Sigmoid colon (tissue), 7 donors: Measurements from ENCODE around the gene MYO19. TPM values are rescaled to one million over a fixed set of nuclear protein-coding genes. Genes with fewer than 3 reads are reported as not detected.
"Not testable (repeated sequence)": the region's sequence is repeated elsewhere in the genome, so short reads cannot be mapped to it uniquely, and the experiment has no call there.

Experiments used
- DNase-seq: peaks from one replicate; pipeline ENCODE4 v3.0.0-alpha.2; 2019
- H3K27ac ChIP-seq, 4 donors: fragments of 200-600 bp; sonication (generic); one replicate each; pipeline ENCODE4 v1.5.1; 2016 to 2019; ENCODE audit warnings: mild to moderate bottlenecking in 1 of 4
- H3K27me3 ChIP-seq, 3 donors: fragments of 200-600 bp; sonication (generic); one replicate each; pipeline ENCODE4 v1.5.1; 2019; ENCODE audit warnings: mild to moderate bottlenecking in 1 of 3
- H3K36me3 ChIP-seq, 4 donors: fragments of 200-600 bp; sonication (generic); one replicate each; pipeline ENCODE4 v1.5.1; 2016 to 2019
- H3K4me1 ChIP-seq, 4 donors: fragments of 200-600 bp; sonication (generic); one replicate each; pipeline ENCODE4 v1.5.1; 2017 to 2019
- H3K4me3 ChIP-seq, 4 donors: fragments of 200-600 bp; sonication (generic); one replicate each; pipeline ENCODE4 v1.5.1; 2017 to 2019; ENCODE audit warnings: mild to moderate bottlenecking in 2 of 4, moderate library complexity in 1 of 4
- H3K9me3 ChIP-seq, 4 donors: fragments of 200-600 bp in 3 of 4; sonication (generic) in 3 of 4; one replicate each; pipeline versions ENCODE4 v1.5.1 to v1.6.1; 2013 to 2019
- CTCF ChIP-seq, 4 experiments: fragments of 450-650 bp in 3 of 4; fragments of 200-600 bp in 1 of 4; IDR thresholded peaks; one replicate each; pipeline ENCODE4 v1.5.1; 2016 to 2019; ENCODE audit warnings: antibody characterized with exemption in 4 of 4, mild to moderate bottlenecking in 3 of 4, moderate library complexity in 2 of 4
- EP300 ChIP-seq, 4 donors: sonication (generic); formaldehyde crosslinking; IDR thresholded peaks; one replicate each; pipeline ENCODE4 v1.6.1; 2017; ENCODE audit warnings: antibody characterized with exemption in 4 of 4
- POLR2A ChIP-seq, 2 donors: fragments of 450-650 bp; IDR thresholded peaks; one replicate each; pipeline ENCODE4 v1.6.1; 2016; ENCODE audit warnings: antibody characterized with exemption in 2 of 2, mild to moderate bottlenecking in 2 of 2, moderate library complexity in 2 of 2
- POLR2AphosphoS5 ChIP-seq, 4 donors: sonication (generic); formaldehyde crosslinking; IDR thresholded peaks; one replicate each; pipeline ENCODE4 v1.6.1; 2017; ENCODE audit warnings: antibody characterized with exemption in 4 of 4
- WGBS, 2 donors: extraction: QIAGEN DNeasy Blood & Tissue Kit; methylation state at CpG; one replicate each; pipeline ENCODE4 v1.1.7; 2013; 5-methylcytosine and 5-hydroxymethylcytosine counted together
- intact Hi-C: fragments of 100-400 bp; cut with DNase I; formaldehyde crosslinking; loops from one replicate; pipeline ENCODE4 v1.15.1; 2023
- polyA plus RNA-seq, 3 donors: library from polyadenylated mRNA; stranded (reverse); fragments of 200-250 nt; gene quantifications; one replicate each; pipeline ENCODE4 v1.2.3, GENCODE V29; 2013
- small RNA-seq, 3 donors: library from RNA; depleted of rRNA; stranded (forward); fragments of <200 nt; gene quantifications; one replicate each; pipeline ENCODE3, GENCODE V24; 2016
- total RNA-seq, 4 donors: library from RNA; depleted of rRNA; stranded (reverse); fragments of >200 nt; gene quantifications; one replicate each; pipeline ENCODE4 v1.1.0, GENCODE V29; 2016
- donor health status: healthy with polysubstance abuse.
- donor health status: Bipolar disorder and iron deficiency.
- donor health status: healthy.

The MYO19 gene
- total and polyA plus RNA-seq, 7 donors = 19.2 to 67.2 (median 57.8) TPM

GRCh38 chr17:36459045-36459444 is 75.6 kb downstream of the MYO19 start:
- H3K36me3 ChIP-seq = no peaks in the 10 kb centered on the region
- no peak overlapping the region for H3K4me3 ChIP-seq
- H3K27me3 ChIP-seq = peaks cover 4 to 25% (median 7%) of the 10 kb centered on the region in 3 donors
- intact Hi-C loops = no loop called here
- DNase-seq = no peak
- no peak overlapping the region for H3K27ac ChIP-seq
- TF ChIP-seq POLR2AphosphoS5 (IDR thresholded peaks at IDR 0.05) = no peak
- TF ChIP-seq POLR2A (IDR thresholded peaks at IDR 0.05) = no peak
- TF ChIP-seq EP300 (IDR thresholded peaks at IDR 0.05) = no peak
- TF ChIP-seq CTCF (IDR thresholded peaks at IDR 0.05) = no peak
- H3K9me3 ChIP-seq = no peaks in the 10 kb centered on the region
- WGBS, 2 donors = 89 to 94% methylated on average over 5 of the region's 5 CpGs
- H3K4me1 ChIP-seq = peaks cover 0 to 4% (median 0%) of the 10 kb centered on the region in 4 donors

- H3K4me3 ChIP-seq, DNase-seq, H3K9me3 ChIP-seq, intact Hi-C loops, H3K4me1 ChIP-seq, H3K27ac ChIP-seq, H3K36me3 ChIP-seq: not testable (repeated sequence)
- 90 to 93% methylated on average over 9 of the region's 9 CpGs for WGBS, 2 donors
- H3K27me3 ChIP-seq = peaks cover 0 to 13% (median 0%) of the 10 kb centered on the region in 3 donors
Observed at GRCh38 chr17:36457701-36458100, 77.0 kb downstream of the MYO19 start.

DNA sequence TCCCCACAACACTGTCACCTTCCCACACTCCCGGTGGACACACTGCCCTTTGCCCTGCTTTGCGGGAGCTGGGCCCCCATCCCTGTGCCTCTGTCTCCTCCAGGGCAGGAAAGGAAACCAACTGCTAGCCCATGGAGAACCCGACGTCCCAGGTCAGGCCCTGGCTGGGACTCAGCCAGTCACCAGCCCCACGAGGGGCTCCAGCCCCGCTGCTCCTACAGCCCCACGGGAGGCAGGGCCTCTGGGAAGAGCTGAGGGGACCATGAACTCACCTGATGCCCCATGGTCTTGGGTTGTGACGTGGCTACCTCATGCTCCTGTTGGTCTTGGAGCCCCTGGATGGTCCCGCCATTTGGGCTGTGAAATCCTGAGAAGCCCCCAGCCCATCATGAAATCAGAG is 81.8 kb downstream of the MYO19 start:
- DNase-seq, H3K27ac ChIP-seq, H3K9me3 ChIP-seq, H3K36me3 ChIP-seq, H3K4me1 ChIP-seq, intact Hi-C loops, H3K4me3 ChIP-seq, H3K27me3 ChIP-seq: not testable (repeated sequence)
- 65 to 75% methylated on average over 8 to 9 of the region's 9 CpGs for WGBS, 2 donors

GRCh38 chr17:36449997-36450396 is 84.7 kb downstream of the MYO19 start:
- 24 to 63% methylated on average over 9 to 11 of the region's 15 CpGs for WGBS, 2 donors
- DNase-seq, intact Hi-C loops, H3K27me3 ChIP-seq, H3K9me3 ChIP-seq, H3K36me3 ChIP-seq, H3K4me1 ChIP-seq, H3K4me3 ChIP-seq, H3K27ac ChIP-seq: not testable (repeated sequence)

Small RNAs within 50 kb of the gene (small RNA-seq; reads per million reads assigned to genes)
- gene RNA5SP439 = 0 reads per million in 3 donors

Other genes starting within 250 kb of the MYO19 start
- gene TBC1D3G, start 211.0 kb downstream of the MYO19 start, total RNA-seq = 1 to 10 TPM in 1 of 4 donors, not detected in 3; 1.4 TPM
- gene TBC1D3G, start 211.0 kb downstream of the MYO19 start, polyA plus RNA-seq = under 1 TPM in 1 of 3 donors, not detected in 2; 0.46 TPM
- gene TBC1D3H, start 146.4 kb downstream of the MYO19 start, total RNA-seq = not detected
- under 1 TPM in 1 of 3 donors, not detected in 2; 0.46 TPM for gene TBC1D3H, start 146.4 kb downstream of the MYO19 start, polyA plus RNA-seq
- 10 to 100 TPM; 31.0 to 59.9 (median 44.9) TPM for gene ZNHIT3, start 48.2 kb downstream of the MYO19 start, total RNA-seq
- gene ZNHIT3, start 48.2 kb downstream of the MYO19 start, polyA plus RNA-seq = 10 to 100 TPM; 49.9 to 60.7 (median 51.8) TPM
- 1 to 10 TPM; 1.7 to 3.9 (median 3.0) TPM for gene PIGW, start 119 bp upstream of the MYO19 start, total RNA-seq
- gene PIGW, start 119 bp upstream of the MYO19 start, polyA plus RNA-seq = 1 to 10 TPM; 2.4 to 8.6 (median 4.6) TPM
- gene GGNBP2, start 10.1 kb upstream of the MYO19 start, total RNA-seq = 10 to 100 TPM; 57.4 to 62.2 (median 59.2) TPM
- gene GGNBP2, start 10.1 kb upstream of the MYO19 start, polyA plus RNA-seq = 10 to 100 TPM; 43.5 to 55.3 (median 51.7) TPM
- gene DHRS11, start 57.0 kb upstream of the MYO19 start, total RNA-seq = 1 to 10 TPM; 4.3 to 8.9 (median 7.5) TPM
- 100 to 1,000 TPM in 2 of 3 donors, 10 to 100 TPM in 1; 97.6 to 239 (median 212) TPM for gene DHRS11, start 57.0 kb upstream of the MYO19 start, polyA plus RNA-seq
- 1 to 10 TPM; 2.8 to 5.3 (median 3.9) TPM for gene MRM1, start 66.7 kb upstream of the MYO19 start, total RNA-seq
- 10 to 100 TPM in 1 of 3 donors, 1 to 10 TPM in 2; 5.4 to 15.0 (median 8.3) TPM for gene MRM1, start 66.7 kb upstream of the MYO19 start, polyA plus RNA-seq